GM19467 (cell line): ENCODE data around the gene UNKL.

Experiments
- ATAC-seq: cut with Tn5 transposase; IDR thresholded peaks from one replicate; pipeline ENCODE4 v1.9.1; 2021; ENCODE audit warnings: mild to moderate bottlenecking, moderate library complexity; ENCODE audit not compliant: unreplicated experiment

UNKL gene

DNA sequence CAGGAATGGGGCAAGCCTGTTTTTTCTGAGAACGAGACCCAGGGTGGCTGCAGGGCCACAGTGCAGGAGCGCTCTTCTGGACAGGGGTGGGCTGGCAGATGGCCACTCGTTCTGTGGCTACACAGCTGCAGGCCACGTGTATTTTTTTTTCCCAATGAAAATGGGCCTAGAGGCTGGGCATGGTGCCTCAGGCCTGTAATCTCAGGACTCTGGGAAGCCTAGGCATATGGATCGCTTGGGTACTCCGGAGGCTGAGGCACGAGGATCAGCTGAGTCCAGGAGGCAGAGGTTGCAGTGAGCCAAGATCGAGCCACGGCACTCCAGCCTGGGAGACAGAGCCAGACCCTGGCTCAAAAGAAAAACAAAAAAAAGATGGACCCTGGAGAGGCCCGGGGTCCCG, 6.8 kb downstream of the UNKL start:
- no peak for ATAC-seq

DNA sequence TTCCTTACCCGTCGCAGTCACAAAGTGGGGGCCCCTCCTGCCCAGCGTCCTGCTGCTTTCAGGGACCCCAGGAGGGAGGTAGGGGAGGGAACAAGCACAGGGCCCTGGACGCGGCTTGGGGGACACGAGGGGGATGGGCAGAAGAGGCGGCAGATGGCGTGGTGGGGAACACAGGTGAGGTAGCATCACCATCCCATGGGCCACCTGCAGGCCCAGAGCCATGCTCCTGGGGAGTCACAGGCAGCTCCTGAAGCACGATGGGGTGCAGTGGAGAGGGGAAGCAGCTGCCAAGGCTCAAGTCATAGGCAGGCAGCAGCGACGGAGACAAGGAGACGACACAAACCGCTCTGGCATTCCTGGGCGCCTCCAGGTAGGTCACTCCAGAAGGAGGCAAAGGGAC, 10.8 kb downstream of the UNKL start:
- no peak for ATAC-seq

DNA sequence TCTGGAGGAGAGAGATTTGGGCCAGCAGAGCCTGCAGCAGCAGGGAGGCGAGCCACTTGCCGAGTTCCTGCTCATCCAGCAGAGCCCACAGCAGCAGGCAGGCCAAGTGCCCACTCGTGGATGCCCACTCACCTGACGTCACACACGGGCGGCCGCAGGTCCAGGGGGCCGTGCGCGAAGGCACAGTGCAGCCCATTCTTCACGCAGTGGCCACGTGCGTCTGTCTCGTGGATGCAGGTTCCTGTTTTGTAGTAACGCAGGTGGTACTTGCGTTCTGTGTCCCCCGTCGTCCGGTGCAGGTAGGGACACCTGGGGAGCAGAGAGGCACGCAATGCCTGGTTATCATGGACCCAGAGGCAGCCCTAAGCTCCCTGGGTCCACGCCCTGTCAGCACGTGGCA, 11.5 kb downstream of the UNKL start:
- no peak for ATAC-seq

DNA sequence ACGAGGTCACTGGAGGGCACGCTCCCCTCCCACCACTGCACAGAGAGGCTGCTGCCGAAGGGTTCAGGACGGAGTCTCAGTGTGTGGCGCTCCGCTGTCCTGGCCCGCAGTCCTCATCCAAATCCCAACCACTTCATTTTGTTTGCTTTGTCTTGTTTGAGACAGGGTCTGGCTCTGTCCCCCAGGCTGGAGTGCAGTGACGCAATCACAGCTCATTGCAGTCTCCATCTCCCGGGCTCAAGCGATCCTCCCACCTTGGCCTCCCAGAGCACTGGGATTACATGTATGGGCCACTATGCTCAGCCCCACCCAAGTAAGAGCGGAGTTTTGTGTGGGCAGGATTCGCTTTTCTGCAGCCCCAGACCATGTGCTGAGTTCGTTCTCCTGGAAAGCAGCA, 12.7 kb downstream of the UNKL start:
- ATAC-seq, result no peak

DNA sequence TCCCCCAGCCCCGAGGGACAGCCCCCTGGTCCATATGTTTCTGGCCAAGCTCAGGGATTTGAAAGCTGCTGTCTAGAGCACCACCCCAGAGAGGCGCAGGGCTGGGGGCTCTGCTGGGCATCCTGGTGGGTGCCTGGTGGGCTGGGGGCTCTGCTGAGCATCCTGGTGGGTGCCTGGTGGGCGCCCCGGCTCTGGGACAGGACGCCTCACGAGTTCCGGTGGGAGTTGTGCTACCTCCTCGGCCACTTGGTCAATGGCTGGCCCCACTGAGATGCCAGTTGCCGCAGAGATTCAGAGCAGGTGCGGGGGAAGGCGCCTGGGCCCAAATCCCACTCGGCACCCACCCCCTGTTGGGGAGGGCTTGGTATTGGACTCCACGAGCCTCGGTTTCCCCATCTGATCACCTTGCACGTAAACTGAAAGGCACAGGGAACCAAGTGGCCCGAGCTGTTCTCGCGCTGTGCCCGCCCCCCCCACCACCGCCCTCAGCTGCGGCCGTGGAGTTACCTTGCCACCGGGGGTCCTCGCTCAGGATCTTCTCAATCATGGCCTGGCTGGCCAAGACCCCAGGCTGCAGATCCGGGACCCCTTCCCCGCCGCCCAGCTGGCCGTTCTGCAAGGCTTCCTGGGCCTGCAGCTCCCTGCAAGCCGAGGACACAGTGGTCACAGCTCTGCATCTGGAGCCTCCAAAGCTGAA, 13.3 kb downstream of the UNKL start:
- ATAC-seq, result no peak

DNA sequence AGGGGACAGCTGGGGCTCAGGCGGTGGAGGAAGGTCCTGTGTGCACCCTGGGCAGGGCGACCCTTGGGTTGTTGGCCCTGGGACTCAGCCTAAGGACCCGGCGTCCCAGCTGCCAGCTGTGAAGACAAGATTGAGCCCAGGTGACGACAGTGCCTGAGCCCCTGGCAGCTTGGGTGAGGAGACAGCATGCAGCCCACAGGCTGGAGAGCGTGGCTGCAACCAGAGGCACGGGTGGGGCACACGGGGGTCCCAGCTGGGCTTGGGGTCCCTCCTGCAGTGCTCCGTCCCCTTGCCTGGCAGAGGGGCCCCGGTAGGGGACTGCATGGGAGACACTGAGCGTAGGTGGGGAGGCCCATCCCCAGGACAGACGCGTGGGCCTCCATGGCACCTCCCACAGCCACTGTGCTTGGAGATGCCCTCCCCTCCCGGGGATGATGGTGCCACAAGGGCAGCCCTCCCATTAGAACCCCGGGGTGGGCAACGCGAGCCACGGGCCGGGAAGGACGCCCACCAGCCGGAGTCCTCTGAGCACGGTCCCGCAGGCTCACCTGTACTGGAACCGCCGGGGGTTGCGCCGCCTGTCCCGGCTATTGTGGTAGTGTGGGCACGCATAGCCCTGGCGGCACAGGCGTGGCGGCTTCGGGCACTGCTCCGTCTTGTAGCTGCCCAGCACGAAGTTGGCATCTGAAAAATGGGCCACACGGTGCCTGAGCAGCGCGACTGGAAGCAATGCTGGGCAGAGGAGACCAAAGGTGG, 15.5 kb downstream of the UNKL start:
- no peak for ATAC-seq

DNA sequence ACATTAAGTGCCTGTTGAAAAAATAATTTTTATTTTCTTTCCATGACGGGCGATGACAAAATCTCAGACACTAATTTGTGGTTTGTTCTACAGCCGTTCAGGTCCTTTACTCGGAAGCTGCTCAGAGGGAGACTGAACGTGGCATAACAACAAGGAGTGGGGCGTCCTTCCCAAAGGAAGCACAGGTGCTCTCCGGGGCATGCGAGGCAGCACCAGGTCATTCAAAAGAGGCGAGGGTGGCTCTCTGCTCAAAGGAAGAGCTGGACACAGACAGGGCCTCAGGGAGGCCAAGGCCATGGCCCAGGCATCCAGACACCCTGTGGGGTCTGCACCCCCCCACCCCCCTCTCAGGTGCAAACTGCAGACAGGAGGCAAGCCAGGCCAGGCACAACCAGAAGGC, 16.2 kb downstream of the UNKL start:
- ATAC-seq, result no peak

DNA sequence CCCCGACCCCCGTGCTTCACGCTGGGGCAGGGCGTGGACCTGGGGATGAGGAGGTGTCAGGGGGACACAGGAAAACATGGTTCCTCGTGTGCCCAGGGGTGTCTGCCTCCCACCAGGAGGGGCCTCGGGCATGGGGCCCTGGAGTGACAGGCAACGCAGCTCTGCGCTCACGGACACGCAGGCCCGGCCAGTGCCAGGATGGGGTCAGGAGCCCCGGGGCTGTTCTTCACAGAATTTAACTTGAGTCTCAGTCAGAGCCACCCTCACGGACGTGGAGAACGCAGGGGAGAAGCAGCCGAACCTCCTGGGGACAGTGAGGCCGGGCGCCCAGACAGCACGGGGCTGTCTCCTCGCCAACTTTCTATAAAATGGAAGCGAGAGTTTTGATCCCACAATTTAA, 16.7 kb downstream of the UNKL start:
- no peak for ATAC-seq

DNA sequence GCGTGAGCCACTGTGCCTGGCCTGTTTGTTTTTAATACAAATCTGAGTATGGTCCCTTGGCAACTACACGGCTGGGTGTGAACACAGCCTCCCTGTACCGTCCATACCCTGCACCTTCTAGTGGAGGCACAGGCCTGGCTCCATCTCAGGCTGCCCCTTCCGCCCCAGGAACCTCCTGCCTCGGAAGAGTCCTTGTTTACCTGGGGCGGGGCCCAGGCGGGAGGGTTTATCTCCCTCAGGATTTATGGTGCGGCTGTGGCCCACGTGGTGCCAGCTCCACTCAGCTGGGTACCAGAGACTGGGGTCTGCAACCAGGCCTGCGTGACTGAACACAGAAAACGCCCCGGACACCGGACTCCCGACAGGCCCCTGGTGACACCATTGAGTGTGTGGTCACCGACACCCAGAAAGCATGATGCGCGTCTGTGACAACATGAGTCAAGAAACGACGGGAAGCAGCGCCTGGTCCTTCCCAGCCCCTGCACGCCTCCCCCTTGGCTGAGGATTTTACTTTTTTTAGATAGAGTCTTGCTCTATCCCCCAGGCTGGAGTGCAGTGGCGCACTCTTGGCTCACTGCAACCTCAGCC, 19.0 kb downstream of the UNKL start:
- ATAC-seq, result no peak

DNA sequence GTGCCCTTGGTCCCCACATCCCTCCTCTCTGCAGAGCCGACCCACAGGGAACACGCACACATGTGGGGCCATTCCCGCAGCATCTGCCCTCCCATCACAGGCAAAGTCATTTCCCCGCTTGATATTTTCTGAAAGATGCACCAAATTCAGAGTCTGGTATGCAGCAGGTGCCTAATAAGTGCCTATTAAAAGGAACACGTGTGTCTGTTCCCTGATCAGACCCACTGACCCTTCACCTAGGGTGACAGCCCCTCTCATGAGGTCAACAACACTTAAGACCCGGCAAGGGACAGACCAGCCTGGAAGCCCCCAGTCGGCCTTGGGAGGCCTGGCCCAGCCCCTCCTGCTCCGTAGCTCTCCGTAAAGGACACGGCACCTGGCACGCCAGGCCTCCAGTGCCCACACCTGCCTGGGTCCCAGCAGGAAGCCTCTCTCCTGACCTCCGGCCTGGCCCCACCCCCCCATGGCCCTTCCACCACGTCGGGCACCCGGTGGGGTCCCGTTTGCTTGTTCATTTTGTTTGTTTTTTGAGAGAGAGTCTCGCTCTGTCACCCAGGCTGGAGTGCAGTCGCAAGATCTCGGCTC, 20.0 kb downstream of the UNKL start:
- no peak for ATAC-seq

DNA sequence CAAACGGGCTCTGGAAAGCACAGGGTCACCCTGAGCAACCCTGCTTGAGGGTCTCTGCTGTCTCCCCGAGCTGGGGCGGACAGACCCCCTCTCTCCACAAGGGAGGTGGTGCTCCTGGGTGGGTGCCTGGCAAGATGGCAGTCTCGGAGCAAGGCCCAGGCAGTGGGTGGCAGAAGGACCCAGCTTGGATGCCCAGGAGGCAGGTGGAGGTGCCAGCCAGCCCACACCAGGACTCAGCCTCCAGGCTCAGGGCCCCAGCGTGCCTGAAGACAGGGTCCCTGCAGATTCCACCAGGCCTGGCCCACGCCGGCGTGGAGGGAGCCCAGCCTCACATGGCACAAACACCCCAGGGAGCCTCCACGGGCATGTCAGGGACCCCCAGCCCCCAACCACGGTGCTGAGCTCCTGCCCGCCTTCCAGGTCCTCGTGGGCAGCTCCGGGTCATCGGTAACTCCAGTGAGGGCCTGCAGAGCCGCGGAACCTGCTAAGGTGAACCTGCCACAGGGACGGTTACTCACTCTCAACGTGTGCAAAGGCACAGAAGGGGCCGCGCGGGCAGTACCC, 20.8 kb downstream of the UNKL start:
- no peak for ATAC-seq

DNA sequence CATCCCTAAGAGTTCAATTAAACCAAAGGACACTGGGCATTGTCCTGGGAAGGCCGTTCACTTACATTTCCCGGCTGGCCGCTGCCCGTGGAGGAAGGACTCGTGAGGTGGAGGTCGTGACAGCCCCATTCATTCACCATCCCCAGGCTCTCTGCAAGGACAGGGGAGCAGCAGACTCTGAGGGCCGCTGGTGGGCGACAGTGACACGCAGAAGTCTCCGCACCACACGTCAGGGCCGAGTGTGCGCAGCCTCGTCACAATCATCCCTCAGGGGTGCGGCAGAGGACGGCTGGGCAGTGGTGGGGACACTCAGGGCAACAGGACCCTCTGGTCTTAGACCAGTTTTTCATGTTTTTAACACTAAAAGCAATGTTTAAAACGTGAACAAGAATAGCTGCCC, 21.7 kb downstream of the UNKL start:
- ATAC-seq, result no peak

DNA sequence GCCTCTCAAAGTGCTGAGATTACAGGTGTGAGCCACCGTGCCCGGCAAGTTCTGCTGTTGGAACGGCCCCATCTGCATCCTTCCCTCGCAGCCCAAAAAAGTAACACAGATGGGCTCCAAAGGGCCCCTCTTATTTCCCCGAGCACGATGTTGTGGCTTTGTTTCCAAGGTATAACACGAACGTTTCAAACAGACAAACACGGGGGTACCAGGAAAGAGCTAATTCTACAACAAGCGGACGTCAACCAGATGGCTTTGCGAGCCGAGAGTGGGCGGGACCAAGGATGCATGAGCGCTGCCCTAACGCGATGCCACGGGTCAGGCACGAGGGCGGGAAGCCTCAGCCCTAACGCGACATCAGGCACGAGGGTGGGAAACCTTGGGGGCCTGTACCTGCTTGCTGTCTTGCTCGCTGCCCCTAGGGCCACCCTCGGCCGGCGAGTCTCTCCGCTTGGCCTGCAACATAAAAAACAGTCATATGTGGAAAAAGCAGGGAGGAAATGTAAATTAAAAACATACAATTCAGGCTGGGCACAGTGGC, 24.2 kb downstream of the UNKL start:
- ATAC-seq, result no peak

DNA sequence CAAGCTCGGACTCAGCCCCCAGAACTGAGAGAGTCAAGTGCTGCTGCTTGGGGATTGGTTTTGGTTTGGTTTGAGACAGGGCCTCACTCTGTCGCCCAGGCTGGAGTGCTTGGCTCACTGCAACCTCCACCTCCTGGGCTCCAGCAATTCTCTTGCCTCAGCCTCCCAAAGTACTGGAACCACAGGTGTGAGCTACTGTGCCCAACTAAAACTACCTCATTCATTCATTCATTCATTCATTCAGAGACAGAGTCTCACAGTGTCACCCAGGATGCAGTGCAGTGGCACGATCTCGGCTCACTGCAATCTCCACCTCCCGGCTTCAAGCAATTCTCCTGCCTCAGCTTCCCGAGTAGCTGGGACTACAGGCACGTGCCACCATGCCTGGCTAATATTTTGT, 24.7 kb downstream of the UNKL start:
- no peak for ATAC-seq

DNA sequence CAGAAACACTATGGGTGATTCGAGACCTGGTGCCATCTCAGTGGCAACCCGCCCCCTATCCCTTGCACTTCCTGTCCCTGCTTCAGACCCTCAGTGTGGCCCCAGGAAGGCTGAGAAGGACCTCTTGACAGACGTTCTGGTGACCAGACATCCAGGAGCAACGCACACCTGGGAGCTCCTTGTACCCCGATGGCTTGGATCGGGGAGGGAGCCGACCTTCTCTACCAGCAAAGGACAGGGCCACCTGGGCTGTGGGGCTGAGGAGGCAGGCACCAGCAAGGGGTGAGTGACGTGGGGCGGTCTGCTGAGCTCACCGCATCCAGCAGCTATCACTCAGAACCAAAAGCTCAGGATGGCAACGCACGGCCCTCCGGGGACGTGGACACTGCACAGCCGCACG, 27.2 kb downstream of the UNKL start:
- ATAC-seq, result no peak

DNA sequence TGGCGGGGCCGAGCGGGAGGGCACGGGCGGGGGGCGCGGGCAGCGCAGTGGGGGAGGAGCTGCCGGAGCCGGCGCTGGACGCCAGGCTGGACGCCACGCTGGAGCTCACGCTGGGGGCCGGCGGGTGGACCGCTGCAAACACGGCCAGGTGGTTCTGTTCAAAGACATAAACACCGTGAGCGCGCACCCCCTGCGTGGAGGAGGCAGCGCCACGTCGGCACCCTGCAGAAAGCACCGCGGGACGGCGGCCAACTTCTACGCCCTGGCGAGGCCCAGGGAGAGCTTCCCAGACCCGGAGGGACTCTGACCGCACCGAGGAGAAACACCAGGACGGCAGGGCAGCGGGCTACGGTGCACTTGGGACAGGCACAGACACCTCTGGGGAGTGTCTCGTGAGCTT, 29.3 kb downstream of the UNKL start:
- ATAC-seq, result no peak

DNA sequence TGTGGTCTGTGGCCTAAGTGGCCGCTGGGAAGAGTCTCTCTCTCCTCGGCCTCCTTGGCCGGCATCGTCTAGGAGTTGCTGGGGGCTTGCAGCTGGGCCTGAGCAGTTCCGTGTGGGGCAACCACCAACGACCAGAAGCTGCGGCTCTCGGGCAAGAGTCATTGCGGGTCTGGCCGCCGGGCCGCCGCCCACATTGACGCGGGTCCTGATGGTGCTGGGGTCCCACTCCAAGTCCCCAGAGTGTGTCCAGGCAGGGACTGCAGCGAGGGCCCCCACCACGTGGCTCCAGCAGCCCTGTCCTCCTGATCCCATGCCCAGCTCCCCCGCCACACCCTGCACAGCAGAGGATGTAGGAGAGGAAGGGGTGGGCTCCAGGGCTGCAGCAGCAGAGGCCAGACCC, 30.9 kb downstream of the UNKL start:
- ATAC-seq, result no peak

DNA sequence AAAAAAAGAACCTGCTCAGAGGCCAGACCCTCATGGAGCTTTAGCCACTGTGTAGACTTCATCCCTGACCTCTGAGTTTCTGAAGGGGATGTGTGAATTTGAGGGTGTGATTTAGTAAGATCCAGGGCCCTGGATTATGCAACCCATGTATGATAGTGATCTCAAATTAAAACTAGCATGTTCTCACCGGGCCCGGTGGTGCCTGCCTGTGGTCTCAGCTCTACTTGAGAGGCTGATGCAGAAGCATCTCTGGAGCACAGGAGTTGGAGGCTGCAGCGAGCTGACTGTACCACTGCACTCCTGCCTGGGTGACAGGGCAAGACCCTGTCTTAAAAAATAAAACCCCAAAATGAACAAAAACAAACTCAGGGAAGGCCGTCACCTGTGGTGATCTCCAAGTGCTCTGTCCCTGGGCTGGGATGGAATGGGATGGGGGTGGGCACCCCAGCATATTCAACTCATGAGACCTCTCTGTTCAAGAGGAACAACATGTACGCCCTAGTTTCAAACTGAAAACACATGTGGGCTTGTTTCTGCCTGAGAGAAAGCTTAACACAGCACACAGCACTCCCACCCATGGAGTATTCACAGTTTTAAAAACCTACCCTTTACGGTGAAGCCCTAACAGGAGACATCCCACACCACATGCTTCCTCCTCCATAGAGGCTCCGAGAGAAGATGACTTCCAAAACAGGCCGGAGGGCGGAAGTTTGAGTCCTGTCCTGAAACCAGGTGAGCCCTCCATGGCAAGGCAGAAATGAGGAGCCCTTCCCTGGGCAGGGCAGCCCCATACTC, 32.7 kb downstream of the UNKL start:
- no peak for ATAC-seq

DNA sequence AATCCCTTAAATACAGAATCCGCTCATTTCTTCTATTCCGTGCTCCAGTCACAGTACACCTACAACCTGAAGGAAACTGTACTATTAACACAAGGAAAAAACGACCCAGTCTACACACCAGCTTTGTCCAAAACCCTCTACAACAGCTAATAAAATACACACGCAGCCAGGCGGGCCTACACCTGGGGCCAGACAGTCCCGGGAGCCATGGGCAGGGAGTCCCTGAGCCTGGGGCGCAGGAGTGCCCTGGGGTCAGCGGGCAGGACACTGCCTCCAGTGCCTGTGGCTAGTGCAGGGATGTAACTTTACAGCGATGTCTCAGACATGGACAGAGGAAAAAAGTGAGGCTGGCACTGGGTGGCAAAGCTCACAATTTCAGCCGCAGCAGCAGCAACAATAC, 34.3 kb downstream of the UNKL start:
- ATAC-seq, result no peak

DNA sequence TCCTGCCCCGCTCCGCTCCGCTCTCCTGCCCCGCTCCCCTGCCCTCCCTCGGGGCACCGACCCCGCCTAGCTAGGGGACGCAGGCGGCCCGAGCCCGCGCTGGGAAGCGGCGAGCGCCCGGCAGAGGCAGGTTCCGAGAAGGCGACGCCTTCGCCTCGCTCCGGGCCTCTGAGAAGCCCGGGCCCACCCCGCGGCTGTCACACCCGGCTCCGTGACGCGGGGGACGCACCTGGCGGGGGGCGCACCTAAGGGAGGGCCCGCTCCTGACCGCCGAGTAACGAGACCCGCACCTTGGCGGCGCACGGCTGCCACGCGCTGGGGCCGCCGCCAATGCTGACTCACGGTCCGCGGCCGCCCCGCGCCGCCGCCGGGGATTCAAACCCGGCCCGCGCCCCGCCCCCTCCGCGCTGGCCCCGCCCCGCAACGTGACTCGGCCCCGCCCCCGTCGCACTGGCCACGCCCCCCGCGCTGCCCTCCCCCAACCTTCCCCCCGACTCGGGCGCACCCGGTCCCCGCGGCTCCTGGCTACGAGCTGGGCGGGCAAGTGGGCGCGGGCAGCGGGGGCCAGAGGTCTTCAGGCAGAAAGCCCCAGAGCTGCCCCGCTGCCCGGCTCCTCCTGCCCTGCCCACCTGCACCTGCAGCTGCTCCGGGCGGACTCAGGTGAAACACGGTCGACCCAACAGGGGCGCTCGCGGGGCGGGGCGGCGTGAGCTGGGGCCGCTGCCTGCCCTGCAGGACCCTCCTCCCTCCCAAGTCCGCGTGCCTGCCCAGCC, 35.0 kb downstream of the UNKL start:
- no peak for ATAC-seq
